HepG2 (cell line): ENCODE results near the gene SLC2A10. TPM values are rescaled to one million over a fixed set of nuclear protein-coding genes. Genes with fewer than 3 reads are reported as not detected.

Source experiments
- EEA1 ChIP-seq: sonication (generic); formaldehyde crosslinking; IDR thresholded peaks from 2 replicates; pipeline ENCODE4 v1.5.1; 2020; ENCODE audit warnings: mild to moderate bottlenecking, missing genetic modification reagents, borderline replicate concordance
- HBP1 ChIP-seq: IDR thresholded peaks from 2 replicates; pipeline ENCODE4 v1.6.1; 2016; ENCODE audit warnings: low read depth, control low read depth
- NCOR1 ChIP-seq: fragments of 200-600 bp; sonication (generic); IDR thresholded peaks from 2 replicates; pipeline ENCODE4 v1.7.0; 2017; ENCODE audit warnings: antibody characterized with exemption, low read length, borderline replicate concordance
- PLRG1 ChIP-seq: fragments of 450-650 bp; conservative IDR thresholded peaks from 2 replicates; pipeline ENCODE4 v1.6.1; 2016
- REL ChIP-seq: sonication (generic); formaldehyde crosslinking; conservative IDR thresholded peaks from 2 replicates; pipeline ENCODE4 v1.8.0; 2022; ENCODE audit warnings: mild to moderate bottlenecking, missing genetic modification reagents, moderate library complexity
- RFX3 ChIP-seq: IDR thresholded peaks from 2 replicates; pipeline ENCODE4 v1.6.1; 2016; ENCODE audit warnings: missing biosample characterization, missing genetic modification reagents
- SMAD9 ChIP-seq: sonication (generic); formaldehyde crosslinking; IDR thresholded peaks from 2 replicates; pipeline ENCODE4 v1.5.1; 2020; ENCODE audit warnings: mild to moderate bottlenecking, missing genetic modification reagents
- STAG1 ChIP-seq: sonication (generic); formaldehyde crosslinking; IDR thresholded peaks from 2 replicates; pipeline ENCODE4 v1.4.0; 2020; ENCODE audit warnings: missing genetic modification reagents
- ZBTB7A ChIP-seq: sonication (generic); formaldehyde crosslinking; IDR thresholded peaks from 2 replicates; pipeline ENCODE4 v1.8.0; 2022; ENCODE audit warnings: mild to moderate bottlenecking, missing genetic modification reagents
- ZNF124 ChIP-seq: sonication (generic); formaldehyde crosslinking; IDR thresholded peaks from 2 replicates; pipeline ENCODE4 v1.4.0; 2020; ENCODE audit warnings: missing genetic modification reagents
- ZNF274 ChIP-seq: sonication (generic); formaldehyde crosslinking; IDR thresholded peaks from 2 replicates; pipeline ENCODE4 v1.5.1; 2020; ENCODE audit warnings: mild to moderate bottlenecking, missing genetic modification reagents
- ZNF788 ChIP-seq: sonication (generic); formaldehyde crosslinking; IDR thresholded peaks from 2 replicates; pipeline ENCODE4 v1.5.0; 2020; ENCODE audit warnings: mild to moderate bottlenecking, missing genetic modification reagents, borderline replicate concordance
- polyA plus RNA-seq, 8 experiments: library from polyadenylated mRNA; depleted of rRNA in 3 of 8; stranded (reverse) in 7 of 8; unstranded in 1 of 8; fragments of >200 nt; fragmentation: Illumina TruSeq in 4 of 8; extraction: Trizol in 4 of 8; gene quantifications; 2 replicates each; pipeline versions ENCODE4 v1.2.1 to v1.2.3, GENCODE V29; 2011 to 2016; ENCODE audit warnings: low read depth in 4 of 8, missing spikeins in 1 of 8, mixed read lengths in 1 of 8; ENCODE audit not compliant: insufficient read depth in 1 of 8
- total RNA-seq, 5 experiments: library from RNA; depleted of rRNA; stranded (reverse); fragments of >200 nt; fragmentation: Illumina TruSeq; extraction: Trizol; gene quantifications; 2 replicates each; pipeline ENCODE4 v1.2.3, GENCODE V29; 2016; ENCODE audit warnings: low read depth in 1 of 5
- TF ChIP-seq, protein P1 (sequence below), 2 experiments: IDR thresholded peaks; 2 replicates each; pipeline ENCODE4 v1.6.1; 2011 to 2012; ENCODE audit warnings: low read length in 2 of 2, borderline replicate concordance in 1 of 2, low read depth in 1 of 2, mild to moderate bottlenecking in 1 of 2, moderate library complexity in 1 of 2
- TF ChIP-seq, protein P2 (sequence below): sonication (generic); formaldehyde crosslinking; IDR thresholded peaks from 2 replicates; pipeline ENCODE4 v1.8.1; 2023; ENCODE audit warnings: mild to moderate bottlenecking, missing genetic modification reagents
- TF ChIP-seq, protein P3 (sequence below): sonication (generic); formaldehyde crosslinking; IDR thresholded peaks from 2 replicates; pipeline ENCODE4 v1.4.0; 2020; ENCODE audit warnings: missing genetic modification reagents
- TF ChIP-seq, protein P4 (sequence below): sonication (generic); formaldehyde crosslinking; IDR thresholded peaks from 2 replicates; pipeline ENCODE4 v1.9.0; 2022; ENCODE audit warnings: missing genetic modification reagents, mild to moderate bottlenecking, borderline replicate concordance

The SLC2A10 gene
- total and polyA plus RNA-seq, 2 of the 13 experiments (the other 11 are each of a cell fraction or from before 2014, with no cell fraction given) = 16.0 to 18.4 TPM

GRCh38 chr20:46689082-46689753 lies 20.2 kb upstream of the SLC2A10 start, which contains the start of gene TP53RK (continued):
- TF ChIP-seq ZNF788 (CRISPR knock-in tag) = no peak; the same call in 1 of the 2 replicates
- TF ChIP-seq STAG1 (CRISPR knock-in tag) = peak; percentile 16; the same call in 1 of the 2 replicates
- TF ChIP-seq NCOR1 = no peak
- no peak for TF ChIP-seq PLRG1
- TF ChIP-seq REL = no peak; the same call in 1 of the 2 replicates
- TF ChIP-seq HBP1 (CRISPR knock-in tag) = peak; percentile 69
- TF ChIP-seq RFX3 (CRISPR knock-in tag) = no peak
- peak; percentile 98; the same call in 1 of the 2 replicates for TF ChIP-seq EEA1 (CRISPR knock-in tag)
- TF ChIP-seq, protein P1, sequence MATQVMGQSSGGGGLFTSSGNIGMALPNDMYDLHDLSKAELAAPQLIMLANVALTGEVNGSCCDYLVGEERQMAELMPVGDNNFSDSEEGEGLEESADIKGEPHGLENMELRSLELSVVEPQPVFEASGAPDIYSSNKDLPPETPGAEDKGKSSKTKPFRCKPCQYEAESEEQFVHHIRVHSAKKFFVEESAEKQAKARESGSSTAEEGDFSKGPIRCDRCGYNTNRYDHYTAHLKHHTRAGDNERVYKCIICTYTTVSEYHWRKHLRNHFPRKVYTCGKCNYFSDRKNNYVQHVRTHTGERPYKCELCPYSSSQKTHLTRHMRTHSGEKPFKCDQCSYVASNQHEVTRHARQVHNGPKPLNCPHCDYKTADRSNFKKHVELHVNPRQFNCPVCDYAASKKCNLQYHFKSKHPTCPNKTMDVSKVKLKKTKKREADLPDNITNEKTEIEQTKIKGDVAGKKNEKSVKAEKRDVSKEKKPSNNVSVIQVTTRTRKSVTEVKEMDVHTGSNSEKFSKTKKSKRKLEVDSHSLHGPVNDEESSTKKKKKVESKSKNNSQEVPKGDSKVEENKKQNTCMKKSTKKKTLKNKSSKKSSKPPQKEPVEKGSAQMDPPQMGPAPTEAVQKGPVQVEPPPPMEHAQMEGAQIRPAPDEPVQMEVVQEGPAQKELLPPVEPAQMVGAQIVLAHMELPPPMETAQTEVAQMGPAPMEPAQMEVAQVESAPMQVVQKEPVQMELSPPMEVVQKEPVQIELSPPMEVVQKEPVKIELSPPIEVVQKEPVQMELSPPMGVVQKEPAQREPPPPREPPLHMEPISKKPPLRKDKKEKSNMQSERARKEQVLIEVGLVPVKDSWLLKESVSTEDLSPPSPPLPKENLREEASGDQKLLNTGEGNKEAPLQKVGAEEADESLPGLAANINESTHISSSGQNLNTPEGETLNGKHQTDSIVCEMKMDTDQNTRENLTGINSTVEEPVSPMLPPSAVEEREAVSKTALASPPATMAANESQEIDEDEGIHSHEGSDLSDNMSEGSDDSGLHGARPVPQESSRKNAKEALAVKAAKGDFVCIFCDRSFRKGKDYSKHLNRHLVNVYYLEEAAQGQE (IDR thresholded peaks at IDR 0.05; ENCODE audit: borderline replicate concordance in 1 of 2, low read depth in 1 of 2, low read length in 2 of 2) = no peak
- TF ChIP-seq, protein P2, sequence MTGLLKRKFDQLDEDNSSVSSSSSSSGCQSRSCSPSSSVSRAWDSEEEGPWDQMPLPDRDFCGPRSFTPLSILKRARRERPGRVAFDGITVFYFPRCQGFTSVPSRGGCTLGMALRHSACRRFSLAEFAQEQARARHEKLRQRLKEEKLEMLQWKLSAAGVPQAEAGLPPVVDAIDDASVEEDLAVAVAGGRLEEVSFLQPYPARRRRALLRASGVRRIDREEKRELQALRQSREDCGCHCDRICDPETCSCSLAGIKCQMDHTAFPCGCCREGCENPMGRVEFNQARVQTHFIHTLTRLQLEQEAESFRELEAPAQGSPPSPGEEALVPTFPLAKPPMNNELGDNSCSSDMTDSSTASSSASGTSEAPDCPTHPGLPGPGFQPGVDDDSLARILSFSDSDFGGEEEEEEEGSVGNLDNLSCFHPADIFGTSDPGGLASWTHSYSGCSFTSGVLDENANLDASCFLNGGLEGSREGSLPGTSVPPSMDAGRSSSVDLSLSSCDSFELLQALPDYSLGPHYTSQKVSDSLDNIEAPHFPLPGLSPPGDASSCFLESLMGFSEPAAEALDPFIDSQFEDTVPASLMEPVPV = peak; percentile 80; the same call in 1 of the 2 replicates
- peak; percentile 44; the same call in 1 of the 2 replicates for TF ChIP-seq ZBTB7A (CRISPR knock-in tag)
- TF ChIP-seq, protein P3, sequence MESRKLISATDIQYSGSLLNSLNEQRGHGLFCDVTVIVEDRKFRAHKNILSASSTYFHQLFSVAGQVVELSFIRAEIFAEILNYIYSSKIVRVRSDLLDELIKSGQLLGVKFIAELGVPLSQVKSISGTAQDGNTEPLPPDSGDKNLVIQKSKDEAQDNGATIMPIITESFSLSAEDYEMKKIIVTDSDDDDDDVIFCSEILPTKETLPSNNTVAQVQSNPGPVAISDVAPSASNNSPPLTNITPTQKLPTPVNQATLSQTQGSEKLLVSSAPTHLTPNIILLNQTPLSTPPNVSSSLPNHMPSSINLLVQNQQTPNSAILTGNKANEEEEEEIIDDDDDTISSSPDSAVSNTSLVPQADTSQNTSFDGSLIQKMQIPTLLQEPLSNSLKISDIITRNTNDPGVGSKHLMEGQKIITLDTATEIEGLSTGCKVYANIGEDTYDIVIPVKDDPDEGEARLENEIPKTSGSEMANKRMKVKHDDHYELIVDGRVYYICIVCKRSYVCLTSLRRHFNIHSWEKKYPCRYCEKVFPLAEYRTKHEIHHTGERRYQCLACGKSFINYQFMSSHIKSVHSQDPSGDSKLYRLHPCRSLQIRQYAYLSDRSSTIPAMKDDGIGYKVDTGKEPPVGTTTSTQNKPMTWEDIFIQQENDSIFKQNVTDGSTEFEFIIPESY (CRISPR knock-in tag) = no peak
- TF ChIP-seq, protein P4, sequence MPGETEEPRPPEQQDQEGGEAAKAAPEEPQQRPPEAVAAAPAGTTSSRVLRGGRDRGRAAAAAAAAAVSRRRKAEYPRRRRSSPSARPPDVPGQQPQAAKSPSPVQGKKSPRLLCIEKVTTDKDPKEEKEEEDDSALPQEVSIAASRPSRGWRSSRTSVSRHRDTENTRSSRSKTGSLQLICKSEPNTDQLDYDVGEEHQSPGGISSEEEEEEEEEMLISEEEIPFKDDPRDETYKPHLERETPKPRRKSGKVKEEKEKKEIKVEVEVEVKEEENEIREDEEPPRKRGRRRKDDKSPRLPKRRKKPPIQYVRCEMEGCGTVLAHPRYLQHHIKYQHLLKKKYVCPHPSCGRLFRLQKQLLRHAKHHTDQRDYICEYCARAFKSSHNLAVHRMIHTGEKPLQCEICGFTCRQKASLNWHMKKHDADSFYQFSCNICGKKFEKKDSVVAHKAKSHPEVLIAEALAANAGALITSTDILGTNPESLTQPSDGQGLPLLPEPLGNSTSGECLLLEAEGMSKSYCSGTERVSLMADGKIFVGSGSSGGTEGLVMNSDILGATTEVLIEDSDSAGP (CRISPR knock-in tag) = peak; percentile 98
- peak; percentile 84 for TF ChIP-seq SMAD9 (CRISPR knock-in tag)
- peak; percentile 96 for TF ChIP-seq ZNF274 (CRISPR knock-in tag)
- peak; percentile 43; the same call in 1 of the 2 replicates for TF ChIP-seq ZNF124 (CRISPR knock-in tag)
